Nephron (organoid): ENCODE data around the gene CRIP2.

Experiments
- H3K27ac Mint-ChIP-seq, 3 experiments: 2 replicates each; pipeline ENCODE4 v1.8.0; 2020; ENCODE audit warnings: mixed read lengths in 3 of 3, mild to moderate bottlenecking in 2 of 3, moderate library complexity in 1 of 3
- H3K27me3 Mint-ChIP-seq: 2 replicates; pipeline ENCODE4 v1.8.0; 2021; ENCODE audit warnings: low read depth, mild to moderate bottlenecking, moderate library complexity, mixed read lengths
- H3K36me3 Mint-ChIP-seq: 2 replicates; pipeline ENCODE4 v1.8.0; 2020; ENCODE audit warnings: low read depth, mixed read lengths
- H3K4me1 Mint-ChIP-seq: 2 replicates; pipeline ENCODE4 v1.8.0; 2020; ENCODE audit warnings: mixed read lengths
- H3K4me3 Mint-ChIP-seq, 3 experiments: 2 replicates each; pipeline ENCODE4 v1.8.0; 2020; ENCODE audit warnings: mild to moderate bottlenecking in 3 of 3, mixed read lengths in 3 of 3, moderate library complexity in 2 of 3
- H3K9me3 Mint-ChIP-seq: 2 replicates; pipeline ENCODE4 v1.8.0; 2020; ENCODE audit warnings: mixed read lengths
- CTCF ChIP-seq, 3 experiments: fragments of 200-600 bp; sonication (generic); IDR thresholded peaks; one replicate each; pipeline ENCODE4 v1.5.0; 2021; ENCODE audit warnings: antibody characterized with exemption in 3 of 3; ENCODE audit not compliant: unreplicated experiment in 3 of 3

CRIP2 gene

GRCh38 chr14:105486163-105486973, 11.7 kb downstream of the CRIP2 start, which contains the start of gene CRIP1:
Gene CRIP1 (plus strand): TSS chr14:105486886. CDS start chr14:105487260, 374 bp downstream.
- H3K9me3 Mint-ChIP-seq, result no peaks in the 10 kb centered on the region
- H3K27me3 Mint-ChIP-seq, result peaks cover 51% of the 10 kb centered on the region
- no peak for TF ChIP-seq CTCF (IDR thresholded peaks at IDR 0.05; ENCODE audit: unreplicated experiment in 3 of 3)
- H3K36me3 Mint-ChIP-seq, result no peaks in the 10 kb centered on the region
- H3K4me1 Mint-ChIP-seq, result peaks cover 22% of the 10 kb centered on the region
- no peak within 1 kb of the TSS for H3K27ac Mint-ChIP-seq
- H3K4me3 Mint-ChIP-seq, result peak within 1 kb of the TSS; percentile 37 to 69 (median 65)

- no peak for TF ChIP-seq CTCF (IDR thresholded peaks at IDR 0.05; ENCODE audit: unreplicated experiment in 3 of 3)
- no peak overlapping the region for H3K27ac Mint-ChIP-seq
- no peaks in the 10 kb centered on the region for H3K36me3 Mint-ChIP-seq
- H3K4me1 Mint-ChIP-seq, result peaks cover 18% of the 10 kb centered on the region
- H3K9me3 Mint-ChIP-seq, result no peaks in the 10 kb centered on the region
- peaks cover 51% of the 10 kb centered on the region for H3K27me3 Mint-ChIP-seq
- H3K4me3 Mint-ChIP-seq, result peak overlapping the region; percentile 32 to 59 (median 53)
These were observed 12.4 kb downstream of the CRIP2 start for GRCh38 chr14:105486974-105487448.

GRCh38 chr14:105487449-105487985, 12.9 kb downstream of the CRIP2 start:
- Mint-ChIP-seq H3K4me3 (peak overlapping the region; percentile 31 to 69 (median 65)), H3K4me1 (peaks cover 13% of the 10 kb centered on the region), H3K36me3 (no peaks in the 10 kb centered on the region), H3K27me3 (peaks cover 46% of the 10 kb centered on the region), H3K27ac (no peak overlapping the region), H3K9me3 (no peaks in the 10 kb centered on the region)
- TF ChIP-seq CTCF (IDR thresholded peaks at IDR 0.05; ENCODE audit: unreplicated experiment in 3 of 3), result no peak

GRCh38 chr14:105487986-105488777, 13.6 kb downstream of the CRIP2 start:
- peaks cover 13% of the 10 kb centered on the region for H3K4me1 Mint-ChIP-seq
- peaks cover 41% of the 10 kb centered on the region for H3K27me3 Mint-ChIP-seq
- H3K27ac Mint-ChIP-seq, result no peak overlapping the region
- H3K36me3 Mint-ChIP-seq, result no peaks in the 10 kb centered on the region
- H3K4me3 Mint-ChIP-seq, result peak overlapping the region; percentile 31 to 69 (median 65)
- no peaks in the 10 kb centered on the region for H3K9me3 Mint-ChIP-seq
- TF ChIP-seq CTCF (IDR thresholded peaks at IDR 0.05; ENCODE audit: unreplicated experiment in 3 of 3), result no peak

GRCh38 chr14:105488781-105489541, 14.3 kb downstream of the CRIP2 start:
- Mint-ChIP-seq H3K36me3 (no peaks in the 10 kb centered on the region), H3K4me1 (peaks cover 13% of the 10 kb centered on the region), H3K27me3 (peaks cover 41% of the 10 kb centered on the region), H3K4me3 (peak overlapping the region; percentile 82 to 88 (median 83)), H3K9me3 (no peaks in the 10 kb centered on the region), H3K27ac (peak overlapping the region; percentile 86 to 89 (median 88))
- TF ChIP-seq CTCF (IDR thresholded peaks at IDR 0.05; ENCODE audit: unreplicated experiment in 3 of 3), result no peak
